ENCODE measurements around the gene CEBPG. TPM values are rescaled to one million over a fixed set of nuclear protein-coding genes. Genes with fewer than 3 reads are reported as not detected.

Gene CEBPG
- total RNA-seq, 1 donor from 2014 or later: 32.0 TPM

- Mint-ChIP-seq H3K4me3 (no peak overlapping the region), H3K27me3 (no peaks in the 10 kb centered on the region), H3K36me3 (ENCODE audit: low read depth) (peaks cover 37% of the 10 kb centered on the region), H3K9me3 (no peaks in the 10 kb centered on the region), H3K27ac (no peak overlapping the region), H3K4me1 (peaks cover 4% of the 10 kb centered on the region)
- DNase-seq: no peak
- no peak for ATAC-seq (ENCODE audit: low read depth)
- intact Hi-C loops (cut with micrococcal nuclease): no loop called here
- ChIA-PET CTCF (interaction anchor here (1.7 kb wide), 1 partner anchor 17 kb away, joined by 5 read pairs; no protein-coding TSS in a partner anchor), POLR2A (interaction anchor here (0.6 kb wide), 1 partner anchor 1897 kb away, joined by 7 read pairs; no protein-coding TSS in a partner anchor)
- no peak for TF ChIP-seq CTCF (IDR thresholded peaks at IDR 0.05)
These were observed 15.4 kb downstream of the CEBPG start for GRCh38 chr19:33388725-33389420.

GRCh38 chr19:33389421-33390100, 16.1 kb downstream of the CEBPG start:
- H3K4me3 Mint-ChIP-seq: no peak overlapping the region
- CTCF ChIA-PET: interaction anchor here (1.7 kb wide), 1 partner anchor 16 kb away, joined by 5 read pairs; no protein-coding TSS in a partner anchor
- DNase-seq: no peak
- no peaks in the 10 kb centered on the region for H3K4me1 Mint-ChIP-seq
- no peak overlapping the region for H3K27ac Mint-ChIP-seq
- no peak for TF ChIP-seq CTCF (IDR thresholded peaks at IDR 0.05)
- peaks cover 33% of the 10 kb centered on the region for H3K36me3 Mint-ChIP-seq (ENCODE audit: low read depth)
- intact Hi-C loops (cut with micrococcal nuclease): no loop called here
- ATAC-seq (ENCODE audit: low read depth): no peak
- H3K9me3 Mint-ChIP-seq: no peaks in the 10 kb centered on the region
- POLR2A ChIA-PET: no interaction called here
- no peaks in the 10 kb centered on the region for H3K27me3 Mint-ChIP-seq

GRCh38 chr19:33390101-33390907, 16.8 kb downstream of the CEBPG start:
- intact Hi-C loops (cut with micrococcal nuclease): no loop called here
- Mint-ChIP-seq H3K27ac (no peak overlapping the region), H3K27me3 (no peaks in the 10 kb centered on the region), H3K4me1 (no peaks in the 10 kb centered on the region), H3K9me3 (no peaks in the 10 kb centered on the region), H3K36me3 (ENCODE audit: low read depth) (peaks cover 29% of the 10 kb centered on the region), H3K4me3 (no peak overlapping the region)
- ATAC-seq (ENCODE audit: low read depth) (no peak), DNase-seq (no peak)
- ChIA-PET CTCF (interaction anchor here (1.7 kb wide), 1 partner anchor 15 kb away, joined by 5 read pairs; no protein-coding TSS in a partner anchor), POLR2A (interaction anchor here (0.5 kb wide), 1 partner anchor 77 kb away, joined by 15 read pairs; no protein-coding TSS in a partner anchor)
- no peak for TF ChIP-seq CTCF (IDR thresholded peaks at IDR 0.05)

GRCh38 chr19:33390908-33391630, 17.6 kb downstream of the CEBPG start:
- H3K27me3 Mint-ChIP-seq: no peaks in the 10 kb centered on the region
- intact Hi-C loops (cut with micrococcal nuclease): no loop called here
- peaks cover 22% of the 10 kb centered on the region for H3K36me3 Mint-ChIP-seq (ENCODE audit: low read depth)
- H3K27ac Mint-ChIP-seq: no peak overlapping the region
- no peaks in the 10 kb centered on the region for H3K9me3 Mint-ChIP-seq
- ATAC-seq (ENCODE audit: low read depth) (no peak), DNase-seq (no peak)
- TF ChIP-seq CTCF (IDR thresholded peaks at IDR 0.05): no peak
- ChIA-PET CTCF (interaction anchor here (1.7 kb wide), 1 partner anchor 15 kb away, joined by 5 read pairs; no protein-coding TSS in a partner anchor), POLR2A (interaction anchor here (0.5 kb wide), 1 partner anchor 78 kb away, joined by 15 read pairs; no protein-coding TSS in a partner anchor)
- no peak overlapping the region for H3K4me3 Mint-ChIP-seq
- no peaks in the 10 kb centered on the region for H3K4me1 Mint-ChIP-seq

Measured in activated B cell treated with CpG ODN at 0.5 μM for 24 hours (primary cell).